Effector memory CD4-positive, alpha-beta T cell (primary cell): Measurements from ENCODE around the gene RAD51AP1.

Source experiments
- DNase-seq, 3 donors: peaks; one replicate each; pipeline ENCODE4 v3.0.0-alpha.2; 2020
- H3K27ac ChIP-seq: 2 replicates; pipeline ENCODE4 v1.7.0; 2013; ENCODE audit warnings: mild to moderate bottlenecking, low read length, moderate library complexity; ENCODE audit not compliant: insufficient read depth, poor library complexity, severe bottlenecking
- H3K27me3 ChIP-seq: replicated peaks from 2 replicates; pipeline ENCODE4 v1.7.0; 2013; ENCODE audit warnings: mild to moderate bottlenecking, low read length; ENCODE audit not compliant: insufficient read depth, control insufficient read depth, poor library complexity, severe bottlenecking
- H3K36me3 ChIP-seq: 2 replicates; pipeline ENCODE4 v1.7.0; 2013; ENCODE audit warnings: mild to moderate bottlenecking, low read length, moderate library complexity; ENCODE audit not compliant: control insufficient read depth, insufficient read depth
- H3K4me1 ChIP-seq: 2 replicates; pipeline ENCODE4 v1.7.0; 2013; ENCODE audit warnings: low read length, mild to moderate bottlenecking; ENCODE audit not compliant: control insufficient read depth, insufficient read depth, poor library complexity, severe bottlenecking
- H3K4me3 ChIP-seq: 2 replicates; pipeline ENCODE4 v1.7.0; 2013; ENCODE audit warnings: low read length, low read depth, mild to moderate bottlenecking; ENCODE audit not compliant: insufficient read depth, poor library complexity, severe bottlenecking
- H3K9me3 ChIP-seq: 2 replicates; pipeline ENCODE4 v1.7.0; 2013; ENCODE audit warnings: mild to moderate bottlenecking, low read length, moderate library complexity; ENCODE audit not compliant: control insufficient read depth

Gene RAD51AP1

DNA sequence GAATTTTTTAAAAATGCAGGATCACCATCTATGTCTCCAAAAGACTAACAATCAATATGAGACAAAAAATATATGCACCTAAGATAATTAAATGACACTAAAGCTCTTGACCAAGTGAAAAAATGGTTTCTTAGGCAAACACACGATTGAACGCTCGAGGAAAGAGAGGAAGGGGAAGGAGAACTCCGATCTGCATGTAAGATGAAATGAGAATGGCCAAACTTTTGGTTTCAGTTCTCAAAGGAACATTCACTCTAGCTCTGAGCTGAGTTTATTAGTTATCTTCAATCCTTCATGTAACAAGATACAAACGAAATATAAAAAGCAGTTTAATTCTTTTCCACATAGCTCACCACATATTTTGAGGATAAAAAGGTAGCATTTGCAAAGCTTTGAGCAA, 26.1 kb downstream of the RAD51AP1 start:
- Histone ChIP-seq H3K27ac (no peak overlapping the region), H3K4me3 (no peak overlapping the region), H3K9me3 (no peaks in the 10 kb centered on the region), H3K27me3 (no peaks in the 10 kb centered on the region), H3K4me1 (no peaks in the 10 kb centered on the region), H3K36me3 (no peaks in the 10 kb centered on the region)
- DNase-seq: no peak

DNA sequence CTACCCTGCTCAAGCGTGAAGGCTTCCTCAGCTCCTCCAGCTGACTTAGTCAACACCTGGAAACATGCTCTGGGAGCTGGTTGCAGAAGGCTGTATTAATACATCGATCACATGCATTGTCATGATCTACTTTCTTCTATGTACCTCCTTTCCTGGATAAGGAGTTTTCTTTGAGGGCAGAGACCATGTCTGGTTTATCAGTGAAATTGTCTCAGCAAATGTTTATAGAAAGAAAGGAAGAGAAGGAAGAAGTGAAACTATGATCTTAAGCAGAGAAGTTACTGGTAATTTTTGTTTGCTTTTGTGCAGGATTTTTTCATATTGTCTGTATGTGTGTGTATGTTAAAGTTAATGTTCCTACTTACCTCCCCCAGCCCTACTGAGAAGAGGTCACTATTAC, 27.8 kb downstream of the RAD51AP1 start:
- H3K4me1 ChIP-seq: no peaks in the 10 kb centered on the region
- H3K27me3 ChIP-seq: no peaks in the 10 kb centered on the region
- no peaks in the 10 kb centered on the region for H3K36me3 ChIP-seq
- no peak overlapping the region for H3K4me3 ChIP-seq
- no peaks in the 10 kb centered on the region for H3K9me3 ChIP-seq
- no peak for DNase-seq
- no peak overlapping the region for H3K27ac ChIP-seq

DNA sequence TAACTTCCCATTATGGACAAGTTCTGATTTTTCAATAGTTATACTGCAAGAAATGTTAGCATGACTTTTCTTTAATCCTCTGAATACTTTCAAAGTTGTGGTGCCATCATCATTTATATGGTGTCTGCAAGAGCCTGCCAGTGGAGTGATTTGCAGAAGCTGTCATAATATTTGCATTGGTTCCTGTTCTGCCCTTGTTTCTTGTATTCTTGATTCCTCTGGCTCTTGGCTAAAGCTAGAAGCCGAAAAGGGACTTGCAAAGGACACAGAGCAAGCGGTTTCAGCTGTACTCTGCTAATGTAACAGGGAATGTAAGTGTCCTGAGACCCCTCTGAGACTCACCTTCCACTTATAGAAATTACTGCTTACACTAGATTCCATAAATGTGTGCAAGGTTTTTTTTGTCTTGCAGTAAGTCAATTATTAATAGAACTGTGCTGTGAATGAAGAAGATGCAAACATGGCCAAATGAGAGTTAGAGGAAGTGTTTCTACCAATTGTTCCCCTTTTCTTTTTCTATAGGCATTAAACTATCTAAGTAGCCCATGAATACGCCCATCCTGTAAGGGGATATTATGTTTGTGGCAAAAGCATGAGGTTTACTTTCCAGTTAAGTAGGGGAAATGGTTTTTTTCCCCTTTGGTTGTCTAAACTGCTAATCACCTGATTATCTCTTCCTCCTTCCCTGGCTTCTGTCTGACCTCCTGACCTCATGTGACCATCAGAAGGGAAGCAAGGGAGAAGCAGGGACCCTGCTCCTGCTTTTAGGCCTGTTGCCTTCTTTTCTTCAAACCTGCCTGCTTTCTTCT, 28.6 kb downstream of the RAD51AP1 start:
- Histone ChIP-seq H3K27ac (no peak overlapping the region), H3K27me3 (no peaks in the 10 kb centered on the region), H3K4me3 (no peak overlapping the region), H3K4me1 (no peaks in the 10 kb centered on the region), H3K9me3 (no peaks in the 10 kb centered on the region), H3K36me3 (no peaks in the 10 kb centered on the region)
- no peak for DNase-seq

DNA sequence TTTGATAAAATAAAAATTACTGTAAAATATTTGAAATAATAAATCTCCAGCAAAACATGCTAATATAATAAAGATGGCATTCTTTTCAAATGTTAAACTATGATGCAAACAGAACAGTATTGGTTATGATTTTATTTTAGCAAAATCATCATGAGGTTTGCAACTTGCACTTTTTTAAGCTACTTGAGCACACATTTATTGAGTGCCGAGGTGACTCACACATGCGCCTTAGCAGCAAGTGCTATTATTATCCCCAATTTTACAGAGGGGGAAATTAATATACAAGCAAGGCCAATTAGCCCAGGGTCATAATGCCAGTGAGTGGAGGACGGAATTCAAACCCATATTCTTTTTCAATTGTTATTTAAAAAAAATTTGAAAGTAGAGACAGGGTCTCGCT, 30.6 kb downstream of the RAD51AP1 start:
- H3K9me3 ChIP-seq: no peaks in the 10 kb centered on the region
- H3K36me3 ChIP-seq: no peaks in the 10 kb centered on the region

DNA sequence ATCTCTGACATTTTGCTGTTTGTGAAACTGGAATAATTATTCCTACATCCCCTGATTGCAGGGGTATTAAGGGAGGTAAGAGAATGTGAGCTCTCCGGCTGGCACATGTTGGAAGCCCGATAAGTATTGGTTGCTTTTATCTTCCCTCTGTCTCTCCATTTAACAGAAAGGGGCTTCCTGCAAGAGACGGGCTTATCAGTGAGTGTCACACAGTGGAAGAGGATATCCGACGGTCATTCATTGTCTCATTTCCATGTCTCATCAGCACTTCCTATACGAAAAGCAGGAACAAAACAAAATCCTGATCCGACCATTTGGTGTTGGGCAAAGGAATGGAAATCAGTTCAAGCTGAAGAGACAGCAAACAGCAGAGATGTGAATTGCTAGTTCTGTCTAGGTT, 34.0 kb downstream of the RAD51AP1 start:
- H3K27ac ChIP-seq: no peak overlapping the region
- no peaks in the 10 kb centered on the region for H3K4me1 ChIP-seq
- no peaks in the 10 kb centered on the region for H3K36me3 ChIP-seq
- H3K4me3 ChIP-seq: no peak overlapping the region
- H3K27me3 ChIP-seq: no peaks in the 10 kb centered on the region
- DNase-seq: no peak
- no peaks in the 10 kb centered on the region for H3K9me3 ChIP-seq

More for the DNA sequence above, 30.6 kb downstream of the RAD51AP1 start:
- Histone ChIP-seq H3K4me3 (no peak overlapping the region), H3K27ac (no peak overlapping the region), H3K4me1 (no peaks in the 10 kb centered on the region), H3K27me3 (no peaks in the 10 kb centered on the region)
- DNase-seq: no peak

DNA sequence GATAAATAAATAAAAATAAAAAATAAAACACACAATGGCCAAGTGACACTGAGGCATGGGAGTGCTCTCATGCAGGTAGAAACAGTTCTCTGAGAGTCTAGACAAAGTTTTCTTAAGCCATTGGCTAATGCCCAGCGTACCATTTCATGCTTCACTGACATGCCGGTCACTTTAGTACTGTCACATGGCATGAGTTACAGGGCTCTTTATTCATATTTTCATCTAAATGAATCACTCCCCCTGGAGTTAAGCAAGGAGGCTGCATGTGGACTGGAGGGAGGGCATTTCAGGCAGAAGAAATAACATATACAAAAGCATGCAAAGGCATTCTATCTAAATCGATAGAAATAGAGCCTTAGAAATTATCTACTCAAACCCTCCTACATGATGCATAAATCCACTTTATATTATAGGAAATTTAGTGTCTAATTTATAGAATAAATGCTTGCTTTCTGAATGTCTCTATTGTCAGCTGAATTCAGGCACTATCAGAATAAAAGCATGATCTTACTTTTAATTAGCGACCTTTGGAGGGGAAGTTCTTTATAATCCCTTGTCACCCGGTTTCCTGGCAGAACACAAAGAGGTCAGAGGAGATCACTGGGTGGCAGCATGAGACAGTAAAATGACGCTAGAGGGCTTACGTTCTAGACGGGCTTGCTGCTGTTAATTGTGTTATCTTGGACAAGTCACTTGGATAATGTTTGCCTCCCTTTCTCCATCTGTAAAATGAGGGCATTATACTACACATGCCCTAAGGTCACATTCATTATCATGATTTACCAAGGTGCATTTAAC, 40.8 kb downstream of the RAD51AP1 start:
- H3K27ac ChIP-seq: no peak overlapping the region
- H3K27me3 ChIP-seq: no peaks in the 10 kb centered on the region
- H3K4me1 ChIP-seq: no peaks in the 10 kb centered on the region
- H3K36me3 ChIP-seq: no peaks in the 10 kb centered on the region
- no peaks in the 10 kb centered on the region for H3K9me3 ChIP-seq
- no peak for DNase-seq
- no peak overlapping the region for H3K4me3 ChIP-seq

DNA sequence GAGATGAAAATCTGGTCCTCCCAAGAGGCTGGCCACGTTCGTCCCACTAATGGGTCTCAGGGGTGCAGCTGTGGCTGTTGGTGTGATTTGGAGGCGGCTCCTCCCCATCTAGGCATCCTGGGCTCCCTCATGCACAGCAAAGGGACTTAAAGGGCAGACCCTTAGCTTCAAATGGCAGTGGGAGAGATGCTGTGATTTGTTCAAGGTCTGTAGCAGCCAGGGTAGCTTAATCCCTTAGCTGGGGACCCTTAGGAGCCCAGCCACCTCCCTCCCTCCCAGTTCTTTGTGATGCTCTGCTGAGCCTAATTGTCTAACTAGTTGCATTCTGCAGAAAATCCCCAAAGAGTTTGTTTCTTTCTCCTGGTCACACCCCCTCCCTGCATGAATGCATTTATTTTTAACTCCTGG, 41.6 kb downstream of the RAD51AP1 start:
- Histone ChIP-seq H3K4me1 (no peaks in the 10 kb centered on the region), H3K9me3 (no peaks in the 10 kb centered on the region), H3K27ac (no peak overlapping the region), H3K36me3 (no peaks in the 10 kb centered on the region), H3K27me3 (no peaks in the 10 kb centered on the region), H3K4me3 (no peak overlapping the region)
- no peak for DNase-seq

DNA sequence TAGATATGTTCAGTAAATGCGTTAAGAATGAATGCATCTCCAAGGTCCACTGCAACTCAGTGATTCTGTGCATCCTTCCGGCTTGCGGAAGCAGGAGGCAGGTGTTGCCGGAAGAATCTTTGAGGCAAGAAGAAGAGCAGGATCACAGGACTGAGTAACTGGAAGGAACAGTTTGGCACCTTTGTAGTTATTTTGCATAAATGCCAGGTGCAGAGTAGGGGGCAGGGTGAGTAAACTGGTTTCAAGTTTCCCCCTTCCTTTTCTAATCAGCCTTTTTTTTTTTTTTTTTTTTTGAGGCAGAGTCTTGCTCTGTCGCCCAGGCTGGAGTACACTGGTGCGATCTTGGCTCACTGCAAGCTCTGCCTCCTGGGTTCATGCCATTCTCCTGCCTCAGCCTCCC, 45.6 kb downstream of the RAD51AP1 start:
- Histone ChIP-seq H3K4me1 (no peaks in the 10 kb centered on the region), H3K9me3 (no peaks in the 10 kb centered on the region), H3K27me3 (no peaks in the 10 kb centered on the region), H3K36me3 (no peaks in the 10 kb centered on the region), H3K4me3 (no peak overlapping the region), H3K27ac (no peak overlapping the region)
- no peak for DNase-seq

DNA sequence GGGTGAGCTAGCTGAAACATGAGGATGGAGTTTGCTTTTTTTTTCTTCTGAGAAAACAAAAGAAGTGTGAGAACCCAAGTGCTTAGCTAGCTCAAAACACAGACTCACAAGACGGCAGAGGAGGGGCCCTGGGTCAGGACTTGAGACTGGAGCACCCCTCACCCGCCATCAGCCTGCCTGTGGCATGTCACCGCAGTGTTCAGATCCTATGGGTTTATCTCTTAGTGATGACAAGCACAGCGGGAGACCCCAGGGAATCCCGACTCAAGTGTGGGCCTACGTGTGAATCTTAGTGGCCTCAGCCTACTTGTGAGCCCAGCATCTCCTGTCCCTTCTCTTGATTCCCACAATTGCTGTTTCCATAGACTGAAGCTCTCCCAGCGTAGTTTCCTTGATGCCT, 46.2 kb downstream of the RAD51AP1 start:
- H3K9me3 ChIP-seq: no peaks in the 10 kb centered on the region
- no peak overlapping the region for H3K4me3 ChIP-seq
- no peaks in the 10 kb centered on the region for H3K36me3 ChIP-seq
- H3K4me1 ChIP-seq: no peaks in the 10 kb centered on the region
- DNase-seq: no peak
- no peak overlapping the region for H3K27ac ChIP-seq
- no peaks in the 10 kb centered on the region for H3K27me3 ChIP-seq

DNA sequence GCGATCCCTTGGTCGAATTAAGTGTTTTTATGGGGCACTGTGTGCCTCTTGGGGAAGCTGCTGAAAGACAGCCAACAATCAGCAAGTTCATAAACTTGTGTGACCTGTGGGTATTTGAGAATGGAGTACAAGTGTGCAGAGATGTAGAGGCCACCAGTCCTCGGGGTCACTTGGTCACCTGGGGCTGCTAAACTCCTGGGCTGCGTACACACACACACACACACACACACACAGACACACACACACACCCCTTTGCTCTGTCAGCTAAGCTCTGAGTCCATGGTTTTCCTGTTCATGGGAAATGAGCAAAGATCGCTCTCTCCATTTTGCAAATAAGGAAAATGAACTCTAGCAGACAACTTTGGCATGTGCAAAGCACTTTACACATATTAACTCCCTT, 47.8 kb downstream of the RAD51AP1 start:
- Histone ChIP-seq H3K4me3 (no peak overlapping the region), H3K4me1 (no peaks in the 10 kb centered on the region), H3K27me3 (no peaks in the 10 kb centered on the region), H3K36me3 (no peaks in the 10 kb centered on the region), H3K27ac (no peak overlapping the region), H3K9me3 (no peaks in the 10 kb centered on the region)
- DNase-seq: no peak
